Hematopoietic multipotent progenitor cell treated with erythropoietin and hydrocortisone succinate and interleukin-3 and kit ligand, for 4 days (in vitro differentiated cells): ENCODE data around the gene C4BPA.

Source experiments
- DNase-seq: peaks from one replicate; pipeline ENCODE4 v3.0.0-alpha.2; 2015

The C4BPA gene

DNA sequence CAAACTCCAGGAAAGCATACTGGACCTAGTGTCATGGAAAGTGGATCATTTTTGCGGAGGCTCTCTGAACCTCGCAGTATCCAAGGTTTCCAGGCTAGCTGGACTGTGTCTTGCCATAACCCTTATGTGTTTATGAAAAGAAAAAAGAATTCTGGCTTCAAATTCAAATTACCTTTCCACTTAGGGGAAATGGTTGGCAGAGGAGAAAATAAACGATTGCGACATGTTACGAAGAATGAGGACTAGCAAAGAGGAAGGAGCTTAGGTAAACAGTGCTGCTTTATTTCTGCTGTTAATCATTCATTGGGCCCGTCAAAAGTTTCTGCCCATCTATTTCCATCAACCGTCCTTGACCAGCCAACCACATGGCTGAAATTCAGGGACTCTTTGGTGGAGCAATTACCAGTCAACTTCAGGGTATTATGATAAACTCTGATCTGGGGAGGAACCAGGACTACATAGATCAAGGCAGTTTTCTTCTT, at the start of gene C4BPA:
Gene C4BPA, plus strand, starts transcription at position 342 of the 482 bp plus-strand sequence. CDS start 8,793 bp downstream, outside the sequence.
- peak; percentile 27 for DNase-seq

DNA sequence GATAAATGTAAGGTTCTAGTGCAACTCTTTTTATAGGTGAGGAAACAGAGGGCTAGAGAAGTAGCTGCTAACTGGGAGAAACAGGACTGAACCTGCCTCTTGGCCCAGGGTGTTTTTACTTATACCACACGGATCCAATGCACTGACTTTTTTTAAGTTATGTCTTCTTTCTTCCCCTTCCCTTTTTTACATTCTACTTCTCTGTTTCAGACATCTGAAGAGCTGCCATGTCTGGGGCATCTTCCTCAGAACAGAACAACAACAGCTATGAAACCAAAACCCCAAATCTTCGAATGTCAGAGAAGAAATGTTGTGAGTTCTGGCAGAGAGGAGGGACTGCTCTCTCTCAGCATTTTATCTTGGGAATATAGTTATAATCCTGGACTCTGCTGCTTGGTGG, 49.5 kb upstream of the C4BPA start:
- peak; percentile 38 for DNase-seq

GRCh38 chr1:207055386-207056001, 48.5 kb upstream of the C4BPA start:
- DNase-seq, result no peak

- DNase-seq, result no peak
Measured at GRCh38 chr1:207056673-207057072, 47.4 kb upstream of the C4BPA start.

GRCh38 chr1:207058252-207058651, 45.8 kb upstream of the C4BPA start:
- no peak for DNase-seq

- peak; percentile 56 for DNase-seq
Measured at GRCh38 chr1:207058878-207059867, 44.9 kb upstream of the C4BPA start.

DNA sequence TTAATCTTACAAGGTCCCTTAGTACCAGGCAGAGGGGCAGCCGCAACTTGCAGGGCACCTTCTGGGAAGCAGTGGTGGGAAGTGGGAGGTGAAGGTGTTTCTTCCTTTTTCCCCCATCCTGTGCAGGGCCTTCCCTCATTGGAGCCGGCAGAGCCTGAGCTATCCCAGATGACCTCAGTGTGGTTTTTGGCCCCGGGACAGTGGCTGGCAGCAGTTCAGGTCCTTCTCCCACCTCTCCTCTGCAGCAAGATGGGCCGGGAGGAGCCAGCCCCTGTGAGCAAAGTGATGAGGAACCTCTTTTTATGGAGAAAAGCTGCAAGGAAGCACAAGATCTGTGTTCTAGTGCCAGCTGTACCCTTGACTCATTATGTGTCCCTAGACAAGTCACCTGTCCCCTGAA, 44.2 kb upstream of the C4BPA start:
- no peak for DNase-seq

GRCh38 chr1:207060596-207060995, 43.4 kb upstream of the C4BPA start:
- no peak for DNase-seq

GRCh38 chr1:207062058-207062457, 42.0 kb upstream of the C4BPA start:
- DNase-seq, result no peak

GRCh38 chr1:207063014-207063413, 41.0 kb upstream of the C4BPA start:
- no peak for DNase-seq

GRCh38 chr1:207064561-207064960, 39.5 kb upstream of the C4BPA start:
- no peak for DNase-seq

- DNase-seq, result no peak
Measured at GRCh38 chr1:207067185-207067584, 36.8 kb upstream of the C4BPA start.

GRCh38 chr1:207067665-207068064, 36.4 kb upstream of the C4BPA start:
- no peak for DNase-seq

DNA sequence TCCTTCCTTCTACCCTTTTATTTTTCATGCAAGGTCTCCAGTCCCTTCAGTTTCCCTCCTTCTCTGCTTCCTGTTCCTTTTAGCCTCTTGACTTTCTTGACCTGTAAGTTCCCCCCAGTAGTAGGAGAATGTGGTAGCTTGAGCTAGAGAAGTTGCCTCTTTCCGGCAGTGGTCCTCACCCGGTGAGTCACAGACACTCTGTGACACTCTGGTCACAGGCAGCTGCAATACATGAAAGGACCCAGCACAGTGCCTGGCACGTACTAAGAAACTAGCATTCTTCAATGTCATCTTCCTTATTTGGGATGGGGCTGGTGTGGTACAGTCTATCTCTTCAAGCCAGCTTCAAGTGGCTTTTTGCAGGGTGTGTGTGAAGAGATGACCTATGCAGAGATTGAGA, 35.0 kb upstream of the C4BPA start:
- no peak for DNase-seq

DNA sequence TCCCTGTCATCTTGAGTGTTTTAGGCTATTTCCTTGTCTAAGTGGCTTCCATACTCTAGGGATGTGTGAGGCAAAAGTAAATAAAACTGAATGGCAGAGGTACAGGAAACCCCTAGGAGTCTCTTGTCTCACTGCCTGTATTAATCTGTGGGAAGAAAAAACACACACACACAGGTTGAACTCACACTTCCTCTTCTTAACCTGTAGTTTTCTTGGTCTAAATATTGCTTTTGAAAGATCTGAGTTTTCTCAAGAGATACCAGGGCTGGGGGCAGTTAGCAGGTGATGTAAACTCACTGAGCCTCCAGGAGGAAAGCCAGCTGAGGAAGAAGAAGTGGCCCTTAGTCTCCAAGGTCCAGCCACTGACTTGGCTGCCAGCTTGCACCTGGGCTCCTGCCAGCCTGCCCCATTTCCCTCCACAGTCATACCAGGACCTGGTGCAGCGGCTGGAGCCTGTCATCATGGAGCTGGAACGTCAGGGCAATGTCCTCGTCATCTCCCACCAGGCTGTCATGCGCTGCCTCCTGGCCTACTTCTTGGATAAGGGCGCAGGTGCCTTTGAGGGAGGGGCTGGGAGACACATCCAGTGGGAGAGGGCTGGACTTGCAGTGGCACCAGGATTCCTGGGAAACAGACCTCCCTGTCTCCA, 34.1 kb upstream of the C4BPA start:
- DNase-seq, result no peak

DNA sequence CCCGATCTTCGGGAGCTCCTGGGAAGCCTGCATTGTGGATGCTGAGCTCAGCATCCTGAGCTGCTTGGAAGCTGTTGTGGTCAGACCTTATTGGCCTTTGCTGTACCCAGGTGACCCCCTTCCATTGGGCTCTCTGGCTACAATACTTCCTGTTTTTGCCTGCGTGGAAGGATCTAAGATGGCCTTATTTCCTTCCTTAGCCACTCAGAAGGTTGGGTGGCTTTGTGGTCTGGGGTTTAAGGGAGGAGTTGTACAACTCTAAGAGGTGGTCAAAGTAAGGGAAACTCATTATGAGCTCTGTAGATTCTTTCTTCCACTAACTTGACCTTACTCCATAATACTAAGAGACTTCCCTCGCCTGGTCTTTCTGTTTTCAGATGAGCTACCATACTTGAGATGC, 33.2 kb upstream of the C4BPA start:
- peak; percentile 89 for DNase-seq

DNA sequence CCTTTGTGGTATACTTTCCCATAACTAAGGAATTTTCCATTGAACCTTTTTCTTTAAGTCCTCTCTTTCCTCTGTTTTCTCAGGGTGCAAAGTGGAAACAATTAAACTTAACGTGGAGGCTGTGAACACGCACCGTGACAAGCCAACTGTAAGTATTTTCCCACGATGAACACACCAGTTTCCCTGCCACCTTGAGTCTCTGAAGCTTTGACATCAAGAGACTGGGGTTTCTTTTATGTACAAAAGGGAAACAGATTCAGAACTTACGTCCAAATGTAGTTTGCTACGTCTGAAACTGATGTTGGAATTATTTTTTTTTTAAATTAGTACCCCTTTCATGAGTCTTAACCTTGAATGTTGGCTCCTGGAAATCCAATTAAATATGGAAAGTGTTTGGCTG, 32.6 kb upstream of the C4BPA start:
- DNase-seq, result no peak

- peak; percentile 59 for DNase-seq
Measured at GRCh38 chr1:207072233-207072632, 31.8 kb upstream of the C4BPA start.

- no peak for DNase-seq
Measured at GRCh38 chr1:207073906-207074820, 29.9 kb upstream of the C4BPA start.

GRCh38 chr1:207076181-207076955, 27.7 kb upstream of the C4BPA start:
- peak; percentile 70 for DNase-seq

DNA sequence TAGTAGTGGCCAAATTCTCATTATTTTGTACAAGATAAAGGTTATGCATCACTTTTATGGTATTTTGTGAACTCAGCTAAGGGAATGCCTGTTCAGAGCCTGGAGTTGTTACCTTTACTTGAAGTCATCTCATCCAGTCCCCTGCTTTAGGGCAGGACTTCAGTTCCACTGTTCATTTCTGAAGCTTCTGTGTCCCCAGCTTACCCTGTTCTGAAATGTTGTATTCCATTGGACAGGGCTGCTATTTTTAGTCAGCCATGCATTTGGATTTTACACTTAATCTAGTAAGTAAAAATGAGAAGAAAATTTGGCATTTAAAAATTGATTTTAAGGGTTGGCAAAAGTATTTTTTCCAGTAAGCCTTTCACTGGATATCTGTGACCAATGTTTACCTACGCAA, 27.0 kb upstream of the C4BPA start:
- DNase-seq, result no peak
